Chondrocyte (in vitro differentiated cells): ENCODE results near the gene VSTM4. TPM values are rescaled to one million over a fixed set of nuclear protein-coding genes. Genes with fewer than 3 reads are reported as not detected.

Experiments
- DNase-seq: peaks from one replicate; pipeline ENCODE4 v3.0.0; 2021; ENCODE audit warnings: mixed read lengths, low spot score
- H3K27ac Mint-ChIP-seq: one replicate; pipeline ENCODE4 v1.8.0; 2021; ENCODE audit warnings: mild to moderate bottlenecking, moderate library complexity, mixed read lengths; ENCODE audit not compliant: unreplicated experiment
- H3K27me3 Mint-ChIP-seq: 2 replicates; pipeline ENCODE4 v1.8.0; 2021; ENCODE audit warnings: low read depth, mixed read lengths
- H3K36me3 Mint-ChIP-seq: 2 replicates; pipeline ENCODE4 v1.8.0; 2021; ENCODE audit warnings: low read depth, mixed read lengths
- H3K4me1 Mint-ChIP-seq: 2 replicates; pipeline ENCODE4 v1.8.0; 2021; ENCODE audit warnings: low read depth, mild to moderate bottlenecking, mixed read lengths
- H3K4me3 Mint-ChIP-seq: one replicate; pipeline ENCODE4 v1.8.0; 2021; ENCODE audit warnings: mild to moderate bottlenecking, moderate library complexity, mixed read lengths; ENCODE audit not compliant: unreplicated experiment
- H3K9me3 Mint-ChIP-seq: 2 replicates; pipeline ENCODE4 v1.8.0; 2021; ENCODE audit warnings: low read depth, mixed read lengths
- total RNA-seq: library from RNA; stranded (reverse); gene quantifications from 3 replicates; pipeline ENCODE4 v1.2.1, GENCODE V29; 2021
- TF ChIP-seq, protein P1 (sequence below): fragments of 200-600 bp; sonication (generic); IDR thresholded peaks from 2 replicates; pipeline ENCODE4 v1.5.0; 2021; ENCODE audit warnings: antibody characterized with exemption, mild to moderate bottlenecking, moderate library complexity

Gene VSTM4
- total RNA-seq, 1 donor from 2014 or later: 7.2 TPM

DNA sequence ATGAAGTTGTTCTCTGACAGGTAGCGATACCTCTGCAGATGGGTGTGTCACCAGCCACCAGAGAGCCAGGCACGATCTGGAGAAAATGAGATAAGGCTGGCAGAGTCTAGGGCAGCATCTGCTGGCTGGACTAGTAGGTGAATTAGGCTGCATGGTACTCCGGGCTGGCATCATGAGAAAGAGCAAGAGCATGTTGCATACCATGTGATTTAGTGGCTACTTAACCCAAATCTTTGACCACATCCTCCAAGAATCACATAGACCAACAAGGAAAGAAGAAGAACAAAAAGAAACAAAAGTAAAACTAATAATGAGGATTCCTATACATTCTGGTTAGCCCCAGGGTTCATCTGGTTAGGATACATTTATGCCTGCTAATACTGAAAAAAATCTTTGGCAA, 41.9 kb upstream of the VSTM4 start:
- H3K36me3 Mint-ChIP-seq: no peaks in the 10 kb centered on the region
- TF ChIP-seq, protein P1, sequence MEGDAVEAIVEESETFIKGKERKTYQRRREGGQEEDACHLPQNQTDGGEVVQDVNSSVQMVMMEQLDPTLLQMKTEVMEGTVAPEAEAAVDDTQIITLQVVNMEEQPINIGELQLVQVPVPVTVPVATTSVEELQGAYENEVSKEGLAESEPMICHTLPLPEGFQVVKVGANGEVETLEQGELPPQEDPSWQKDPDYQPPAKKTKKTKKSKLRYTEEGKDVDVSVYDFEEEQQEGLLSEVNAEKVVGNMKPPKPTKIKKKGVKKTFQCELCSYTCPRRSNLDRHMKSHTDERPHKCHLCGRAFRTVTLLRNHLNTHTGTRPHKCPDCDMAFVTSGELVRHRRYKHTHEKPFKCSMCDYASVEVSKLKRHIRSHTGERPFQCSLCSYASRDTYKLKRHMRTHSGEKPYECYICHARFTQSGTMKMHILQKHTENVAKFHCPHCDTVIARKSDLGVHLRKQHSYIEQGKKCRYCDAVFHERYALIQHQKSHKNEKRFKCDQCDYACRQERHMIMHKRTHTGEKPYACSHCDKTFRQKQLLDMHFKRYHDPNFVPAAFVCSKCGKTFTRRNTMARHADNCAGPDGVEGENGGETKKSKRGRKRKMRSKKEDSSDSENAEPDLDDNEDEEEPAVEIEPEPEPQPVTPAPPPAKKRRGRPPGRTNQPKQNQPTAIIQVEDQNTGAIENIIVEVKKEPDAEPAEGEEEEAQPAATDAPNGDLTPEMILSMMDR: no peak
- H3K27ac Mint-ChIP-seq: no peak overlapping the region
- DNase-seq: no peak
- no peaks in the 10 kb centered on the region for H3K4me1 Mint-ChIP-seq
- H3K9me3 Mint-ChIP-seq: no peaks in the 10 kb centered on the region
- no peak overlapping the region for H3K4me3 Mint-ChIP-seq
- peaks cover 29% of the 10 kb centered on the region for H3K27me3 Mint-ChIP-seq

DNA sequence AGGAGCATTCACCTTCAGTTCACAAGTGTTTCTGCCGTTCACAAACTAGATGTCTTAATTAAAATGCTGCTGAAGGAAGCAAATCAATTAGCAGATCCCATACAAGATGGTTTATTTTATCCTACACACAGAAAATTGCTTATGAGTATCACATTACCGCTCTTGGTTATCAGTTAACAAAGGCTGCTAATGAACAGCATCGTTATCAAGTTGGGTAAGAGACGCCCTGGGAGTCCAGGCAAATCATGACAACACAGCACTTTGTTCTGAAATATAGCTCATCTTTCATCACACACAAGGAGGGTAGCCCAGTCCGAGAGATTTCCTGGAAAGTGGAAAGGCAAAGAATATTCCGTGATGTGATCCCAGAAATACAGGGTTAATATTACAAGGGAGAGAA, 39.3 kb upstream of the VSTM4 start:
- no peak overlapping the region for H3K27ac Mint-ChIP-seq
- H3K9me3 Mint-ChIP-seq: no peaks in the 10 kb centered on the region
- DNase-seq: no peak
- H3K4me3 Mint-ChIP-seq: no peak overlapping the region
- TF ChIP-seq, protein P1: no peak
- H3K36me3 Mint-ChIP-seq: no peaks in the 10 kb centered on the region
- H3K4me1 Mint-ChIP-seq: no peaks in the 10 kb centered on the region
- peaks cover 22% of the 10 kb centered on the region for H3K27me3 Mint-ChIP-seq

DNA sequence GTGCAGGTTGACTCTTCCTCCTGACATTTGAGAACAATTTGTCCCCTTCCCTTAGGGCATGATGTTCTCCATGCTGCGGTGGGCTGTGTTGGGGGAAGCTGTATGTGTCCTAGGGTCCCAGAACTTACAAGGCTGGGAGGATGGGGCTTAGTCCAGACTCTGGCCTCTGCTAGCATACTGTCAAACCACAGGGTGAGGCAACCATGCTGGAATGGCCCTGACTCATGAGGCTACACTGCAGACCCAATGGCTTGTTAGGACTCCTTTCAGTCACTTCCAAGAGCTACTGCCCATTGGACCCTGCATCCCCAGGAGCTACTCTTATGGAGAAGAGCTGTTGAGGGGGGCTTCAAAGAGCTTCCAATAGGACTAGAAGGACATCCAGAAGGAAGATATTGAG, 38.6 kb upstream of the VSTM4 start:
- Mint-ChIP-seq H3K27ac (no peak overlapping the region), H3K4me3 (no peak overlapping the region), H3K36me3 (no peaks in the 10 kb centered on the region), H3K9me3 (no peaks in the 10 kb centered on the region), H3K4me1 (no peaks in the 10 kb centered on the region), H3K27me3 (peaks cover 19% of the 10 kb centered on the region)
- TF ChIP-seq, protein P1: no peak
- DNase-seq: no peak

DNA sequence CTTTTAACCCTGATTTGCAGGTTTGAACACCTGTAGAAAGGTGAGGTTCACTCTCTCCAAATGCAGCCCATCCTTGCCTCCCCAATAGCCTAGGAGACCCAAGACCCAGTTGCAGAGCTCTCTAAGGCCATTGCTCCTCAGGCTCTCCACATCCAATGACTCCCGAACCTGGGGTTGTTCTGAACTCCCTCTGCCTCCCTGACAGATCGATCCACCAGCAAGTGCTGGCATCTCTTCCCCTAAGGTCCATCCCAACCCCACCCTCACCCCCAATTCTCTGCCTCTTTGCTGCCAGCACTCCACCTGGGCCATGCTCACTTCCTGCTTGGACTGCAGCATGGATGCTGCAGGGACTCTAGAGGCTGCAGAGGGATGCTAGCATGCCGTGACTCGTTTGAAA, 37.8 kb upstream of the VSTM4 start:
- H3K36me3 Mint-ChIP-seq: peaks cover 2% of the 10 kb centered on the region
- no peak overlapping the region for H3K4me3 Mint-ChIP-seq
- no peak overlapping the region for H3K27ac Mint-ChIP-seq
- TF ChIP-seq, protein P1: no peak
- H3K27me3 Mint-ChIP-seq: peaks cover 14% of the 10 kb centered on the region
- H3K4me1 Mint-ChIP-seq: no peaks in the 10 kb centered on the region
- H3K9me3 Mint-ChIP-seq: peaks cover 3% of the 10 kb centered on the region
- DNase-seq: no peak

DNA sequence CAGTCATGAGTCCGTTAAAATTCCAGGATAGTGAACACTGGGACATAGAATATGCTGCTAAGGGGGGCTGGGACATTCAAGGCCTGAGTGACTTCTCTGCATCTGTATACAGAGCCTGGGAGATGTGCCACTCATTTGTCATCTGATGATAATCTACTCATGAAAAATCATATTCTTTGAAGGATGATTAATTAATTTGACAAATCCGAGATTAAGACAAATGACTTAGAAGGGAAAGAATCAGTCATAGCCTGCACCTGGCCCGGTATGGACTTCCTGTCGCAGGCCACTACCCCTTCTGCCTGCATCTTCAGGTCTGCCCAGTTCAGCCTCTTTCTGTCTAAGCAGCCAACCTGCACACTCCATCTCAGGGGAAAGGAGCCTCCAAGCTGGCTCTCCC, 37.3 kb upstream of the VSTM4 start:
- Mint-ChIP-seq H3K36me3 (peaks cover 3% of the 10 kb centered on the region), H3K4me3 (no peak overlapping the region), H3K27ac (no peak overlapping the region), H3K4me1 (no peaks in the 10 kb centered on the region), H3K9me3 (peaks cover 5% of the 10 kb centered on the region), H3K27me3 (peaks cover 12% of the 10 kb centered on the region)
- TF ChIP-seq, protein P1: no peak
- DNase-seq: no peak
